CD8-positive, alpha-beta memory T cell (primary cell): ENCODE measurements around the gene CCDC121. TPM values are rescaled to one million over a fixed set of nuclear protein-coding genes. Genes with fewer than 3 reads are reported as not detected.
"Not testable (repeated sequence)": the region's sequence is repeated elsewhere in the genome, so short reads cannot be mapped to it uniquely, and the experiment has no call there.

ENCODE experiments used
- CTCF ChIA-PET: fragments of 350-600 bp; sonication (Branson Sonifier 250); formaldehyde crosslinking; loops from one replicate; lab custom pipeline; 2021; ENCODE audit warnings: antibody characterized with exemption; lab: Charles Lee
- POLR2A ChIA-PET: fragments of 350-600 bp; sonication (Branson Sonifier 250); formaldehyde crosslinking; loops from one replicate; lab custom pipeline; 2021; ENCODE audit warnings: antibody characterized with exemption; lab: Charles Lee
- DNase-seq, 5 donors: peaks; one replicate each; pipeline versions ENCODE4 v3.0.0 to v3.0.0-alpha.2; 2020 to 2022; ENCODE audit warnings: mixed read lengths in 1 of 5
- H3K27ac ChIP-seq: one replicate; pipeline ENCODE4 v1.7.0; 2013; ENCODE audit warnings: low read depth, mild to moderate bottlenecking, low read length, moderate library complexity
- H3K27me3 ChIP-seq: 2 replicates; pipeline ENCODE4 v1.7.0; 2013; ENCODE audit warnings: low read length, mild to moderate bottlenecking; ENCODE audit not compliant: insufficient read depth, poor library complexity, severe bottlenecking
- H3K36me3 ChIP-seq: 2 replicates; pipeline ENCODE4 v1.7.0; 2013; ENCODE audit warnings: mild to moderate bottlenecking, low read length, moderate library complexity; ENCODE audit not compliant: insufficient read depth
- H3K4me1 ChIP-seq: 2 replicates; pipeline ENCODE4 v1.7.0; 2013; ENCODE audit warnings: mild to moderate bottlenecking, low read length, moderate library complexity; ENCODE audit not compliant: insufficient read depth
- H3K4me3 ChIP-seq: 2 replicates; pipeline ENCODE4 v1.7.0; 2013; ENCODE audit warnings: mild to moderate bottlenecking, low read length
- H3K9me3 ChIP-seq: 2 replicates; pipeline ENCODE4 v1.7.0; 2013; ENCODE audit warnings: mild to moderate bottlenecking, low read length
- H3K27ac Mint-ChIP-seq, 8 donors: one replicate each; pipeline ENCODE4 v1.8.0; 2020 to 2021; ENCODE audit warnings: mixed read lengths in 8 of 8, mild to moderate bottlenecking in 6 of 8, inconsistent platforms in 3 of 8, moderate library complexity in 3 of 8
- H3K27me3 Mint-ChIP-seq, 2 donors: one replicate each; pipeline ENCODE4 v1.8.0; 2020 to 2021; ENCODE audit warnings: mixed read lengths in 2 of 2, mild to moderate bottlenecking in 1 of 2, moderate library complexity in 1 of 2
- H3K36me3 Mint-ChIP-seq, 3 donors: one replicate each; pipeline ENCODE4 v1.8.0; 2020 to 2021; ENCODE audit warnings: mixed read lengths in 3 of 3, inconsistent platforms in 1 of 3, mild to moderate bottlenecking in 1 of 3
- H3K4me1 Mint-ChIP-seq, 3 donors: one replicate each; pipeline ENCODE4 v1.8.0; 2020 to 2021; ENCODE audit warnings: mixed read lengths in 3 of 3, inconsistent platforms in 1 of 3, mild to moderate bottlenecking in 1 of 3
- H3K4me3 Mint-ChIP-seq, 7 donors: one replicate each; pipeline ENCODE4 v1.8.0; 2020 to 2021; ENCODE audit warnings: mixed read lengths in 7 of 7, mild to moderate bottlenecking in 6 of 7, moderate library complexity in 4 of 7, inconsistent platforms in 2 of 7
- H3K9me3 Mint-ChIP-seq, 5 donors: one replicate each; pipeline ENCODE4 v1.8.0; 2020 to 2022; ENCODE audit warnings: mixed read lengths in 5 of 5, mild to moderate bottlenecking in 3 of 5, moderate library complexity in 2 of 5, inconsistent platforms in 1 of 5
- polyA plus RNA-seq: library from polyadenylated mRNA; unstranded; fragments of 300-500 nt; fragmentation: Illumina TruSeq; gene quantifications from one replicate; pipeline ENCODE4 v1.2.3, GENCODE V29; 2021
- total RNA-seq, 2 experiments: library from RNA; stranded (reverse); gene quantifications; one replicate each; pipeline ENCODE4 v1.2.3, GENCODE V29; 2021

The CCDC121 gene
- total and polyA plus RNA-seq, 3 experiments from 2014 or later = 0.20 to 0.62 (median 0.58) TPM

GRCh38 chr2:27613985-27614384 is 14.8 kb downstream of the CCDC121 start:
- ChIA-PET POLR2A (no interaction called here), CTCF (interaction anchor here (0.7 to 0.8 kb wide), 2 partner anchors 9 to 11 kb away, joined by 3 read pairs; no protein-coding TSS in a partner anchor)
- Histone ChIP-seq H3K4me1 (no peaks in the 10 kb centered on the region), H3K27me3 (no peaks in the 10 kb centered on the region), H3K36me3 (peaks cover 39% of the 10 kb centered on the region), H3K9me3 (no peaks in the 10 kb centered on the region), H3K4me3 (no peak overlapping the region), H3K27ac (no peak overlapping the region)
- no peaks in the 10 kb centered on the region for H3K9me3 Mint-ChIP-seq
- peaks cover 0 to 2% of the 10 kb centered on the region in 2 donors for H3K27me3 Mint-ChIP-seq
- no peak for DNase-seq
- H3K4me3 Mint-ChIP-seq = no peak overlapping the region
- no peak overlapping the region for H3K27ac Mint-ChIP-seq
- H3K36me3 Mint-ChIP-seq = peaks cover 7 to 75% (median 22%) of the 10 kb centered on the region in 3 donors
- H3K4me1 Mint-ChIP-seq = peaks cover 0 to 5% (median 4%) of the 10 kb centered on the region in 3 donors

GRCh38 chr2:27606611-27607010 is 22.2 kb downstream of the CCDC121 start:
- peaks cover 4 to 9% (median 9%) of the 10 kb centered on the region in 3 donors for H3K4me1 Mint-ChIP-seq

GRCh38 chr2:27596627-27597026 is 32.2 kb downstream of the CCDC121 start:
- Mint-ChIP-seq H3K4me3 (no peak overlapping the region), H3K27me3 (peaks cover 0 to 1% of the 10 kb centered on the region in 2 donors), H3K9me3 (peaks cover 7 to 24% (median 16%) of the 10 kb centered on the region in 5 donors), H3K4me1 (peaks cover 37 to 54% (median 51%) of the 10 kb centered on the region in 3 donors), H3K36me3 (peaks cover 21 to 75% (median 29%) of the 10 kb centered on the region in 3 donors), H3K27ac (peak overlapping the region in 3 of 8 donors; percentile 19 to 91 (median 79))
- ChIA-PET POLR2A (no interaction called here), CTCF (interaction anchor here (2.1 kb wide), 1 partner anchor 11 kb away, joined by 7 read pairs; no protein-coding TSS in a partner anchor)
- H3K4me3 ChIP-seq = no peak overlapping the region
- H3K9me3 ChIP-seq = peaks cover 9% of the 10 kb centered on the region
- H3K27me3 ChIP-seq = no peaks in the 10 kb centered on the region
- no peak for DNase-seq
- peaks cover 31% of the 10 kb centered on the region for H3K36me3 ChIP-seq
- no peak overlapping the region for H3K27ac ChIP-seq
- peaks cover 12% of the 10 kb centered on the region for H3K4me1 ChIP-seq

More at GRCh38 chr2:27606611-27607010, 22.2 kb downstream of the CCDC121 start:
- no peaks in the 10 kb centered on the region for H3K27me3 Mint-ChIP-seq
- DNase-seq = no peak
- no peaks in the 10 kb centered on the region for H3K4me1 ChIP-seq
- no peak overlapping the region for H3K4me3 ChIP-seq
- H3K27me3 ChIP-seq = no peaks in the 10 kb centered on the region
- H3K27ac ChIP-seq = no peak overlapping the region
- no peaks in the 10 kb centered on the region for H3K9me3 ChIP-seq
- H3K36me3 Mint-ChIP-seq = peaks cover 7 to 77% (median 24%) of the 10 kb centered on the region in 3 donors
- H3K4me3 Mint-ChIP-seq = no peak overlapping the region
- peak overlapping the region in 4 of 8 donors; percentile 26 to 48 (median 44) for H3K27ac Mint-ChIP-seq
- peaks cover 55% of the 10 kb centered on the region for H3K36me3 ChIP-seq
- ChIA-PET POLR2A (no interaction called here), CTCF (no interaction called here)
- H3K9me3 Mint-ChIP-seq = no peaks in the 10 kb centered on the region

GRCh38 chr2:27595412-27595811 is 33.4 kb downstream of the CCDC121 start:
- H3K27me3 ChIP-seq, H3K9me3 ChIP-seq, H3K4me3 Mint-ChIP-seq, H3K27me3 Mint-ChIP-seq, DNase-seq, H3K27ac ChIP-seq, H3K4me3 ChIP-seq, POLR2A ChIA-PET: not testable (repeated sequence)
- peaks cover 27 to 67% (median 29%) of the 10 kb centered on the region in 3 donors for H3K36me3 Mint-ChIP-seq
- peaks cover 12% of the 10 kb centered on the region for H3K4me1 ChIP-seq
- H3K36me3 ChIP-seq = peaks cover 27% of the 10 kb centered on the region
- CTCF ChIA-PET = interaction anchor here (1.5 to 2.1 kb wide), 2 partner anchors 9 to 10 kb away, joined by 6 to 7 read pairs; no protein-coding TSS in a partner anchor
- peak overlapping the region in 3 of 8 donors; percentile 13 to 57 (median 14) for H3K27ac Mint-ChIP-seq
- H3K9me3 Mint-ChIP-seq = peaks cover 13 to 33% (median 21%) of the 10 kb centered on the region in 5 donors
- peaks cover 40 to 56% (median 53%) of the 10 kb centered on the region in 3 donors for H3K4me1 Mint-ChIP-seq

GRCh38 chr2:27594020-27594703 is 34.6 kb downstream of the CCDC121 start:
- peaks cover 12% of the 10 kb centered on the region for H3K4me1 ChIP-seq
- Mint-ChIP-seq H3K4me1 (peaks cover 36 to 56% (median 54%) of the 10 kb centered on the region in 3 donors), H3K4me3 (peak overlapping the region in 1 of 7 donors; percentile 70), H3K9me3 (peaks cover 23 to 40% (median 29%) of the 10 kb centered on the region in 5 donors), H3K36me3 (peaks cover 29 to 64% (median 40%) of the 10 kb centered on the region in 3 donors)
- H3K9me3 ChIP-seq, H3K27ac ChIP-seq, H3K4me3 ChIP-seq, H3K27me3 ChIP-seq, POLR2A ChIA-PET, H3K27me3 Mint-ChIP-seq, DNase-seq, H3K27ac Mint-ChIP-seq: not testable (repeated sequence)
- peaks cover 15% of the 10 kb centered on the region for H3K36me3 ChIP-seq
- CTCF ChIA-PET = interaction anchor here (1.5 kb wide), 1 partner anchor 10 kb away, joined by 6 read pairs; no protein-coding TSS in a partner anchor

- peaks cover 38 to 57% (median 56%) of the 10 kb centered on the region in 3 donors for H3K4me1 Mint-ChIP-seq
- H3K9me3 Mint-ChIP-seq = peaks cover 23 to 40% (median 29%) of the 10 kb centered on the region in 5 donors
- no peaks in the 10 kb centered on the region for H3K27me3 ChIP-seq
- DNase-seq = no peak
- no peaks in the 10 kb centered on the region for H3K27me3 Mint-ChIP-seq
- ChIA-PET CTCF (no interaction called here), POLR2A (interaction anchor here (0.7 kb wide), 1 partner anchor 329 kb away, joined by 4 read pairs; no protein-coding TSS in a partner anchor)
- H3K27ac Mint-ChIP-seq = peak overlapping the region in 1 of 8 donors; percentile 17
- no peak overlapping the region for H3K27ac ChIP-seq
- H3K4me3 ChIP-seq = no peak overlapping the region
- peaks cover 29 to 58% (median 41%) of the 10 kb centered on the region in 3 donors for H3K36me3 Mint-ChIP-seq
- peaks cover 12% of the 10 kb centered on the region for H3K36me3 ChIP-seq
- peaks cover 9% of the 10 kb centered on the region for H3K9me3 ChIP-seq
- H3K4me1 ChIP-seq = peaks cover 12% of the 10 kb centered on the region
- peak overlapping the region in 1 of 7 donors; percentile 69 for H3K4me3 Mint-ChIP-seq
These were observed 35.6 kb downstream of the CCDC121 start for GRCh38 chr2:27593240-27593639.

GRCh38 chr2:27591745-27592144 is 37.1 kb downstream of the CCDC121 start:
- Mint-ChIP-seq H3K4me3 (no peak overlapping the region), H3K27me3 (no peaks in the 10 kb centered on the region), H3K4me1 (peaks cover 37 to 56% (median 53%) of the 10 kb centered on the region in 3 donors), H3K27ac (no peak overlapping the region), H3K9me3 (peaks cover 23 to 40% (median 29%) of the 10 kb centered on the region in 5 donors), H3K36me3 (peaks cover 23 to 50% (median 45%) of the 10 kb centered on the region in 3 donors)
- H3K4me1 ChIP-seq = peaks cover 10% of the 10 kb centered on the region
- H3K27ac ChIP-seq = no peak overlapping the region
- ChIA-PET CTCF (interaction anchor here (0.6 kb wide), 1 partner anchor 1238 kb away, joined by 3 read pairs; no protein-coding TSS in a partner anchor), POLR2A (no interaction called here)
- no peak for DNase-seq
- no peaks in the 10 kb centered on the region for H3K27me3 ChIP-seq
- H3K4me3 ChIP-seq = no peak overlapping the region
- peaks cover 1% of the 10 kb centered on the region for H3K36me3 ChIP-seq
- H3K9me3 ChIP-seq = peaks cover 9% of the 10 kb centered on the region

GRCh38 chr2:27588308-27588707 is 40.5 kb downstream of the CCDC121 start:
- H3K9me3 ChIP-seq = no peaks in the 10 kb centered on the region
- H3K36me3 Mint-ChIP-seq = peaks cover 10 to 29% (median 26%) of the 10 kb centered on the region in 3 donors
- DNase-seq = no peak
- H3K27ac ChIP-seq = no peak overlapping the region
- H3K27me3 ChIP-seq = no peaks in the 10 kb centered on the region
- CTCF ChIA-PET = no interaction called here
- H3K4me1 ChIP-seq = peaks cover 40% of the 10 kb centered on the region
- H3K4me3 ChIP-seq = no peak overlapping the region
- peaks cover 13 to 19% (median 17%) of the 10 kb centered on the region in 5 donors for H3K9me3 Mint-ChIP-seq
- peak overlapping the region in 4 of 7 donors; percentile 1 to 59 (median 31) for H3K4me3 Mint-ChIP-seq
- peaks cover 55 to 71% (median 71%) of the 10 kb centered on the region in 3 donors for H3K4me1 Mint-ChIP-seq
- H3K27ac Mint-ChIP-seq = peak overlapping the region in 3 of 8 donors; percentile 9 to 32 (median 24)
- H3K36me3 ChIP-seq = no peaks in the 10 kb centered on the region
- no peaks in the 10 kb centered on the region for H3K27me3 Mint-ChIP-seq
- POLR2A ChIA-PET = no interaction called here
